SU-DHL-6 (cell line): Measurements from ENCODE around the gene POLE.

Source experiments
- H2AFZ ChIP-seq: fragments of 200-600 bp; sonication (generic); 2 replicates; pipeline ENCODE4 v1.6.1; 2014; ENCODE audit warnings: low read depth, mild to moderate bottlenecking, moderate library complexity, mixed read lengths, antibody characterized with exemption, low read length; ENCODE audit not compliant: severe bottlenecking
- H3F3A ChIP-seq: fragments of 200-600 bp; shearing (Covaris generic); 2 replicates; pipeline ENCODE4 v1.6.0; 2016; ENCODE audit warnings: antibody characterized with exemption, mild to moderate bottlenecking; ENCODE audit not compliant: insufficient read depth
- H3K27ac ChIP-seq: fragments of 200-600 bp; sonication (generic); 2 replicates; pipeline ENCODE4 v1.5.1; 2016; ENCODE audit warnings: low read depth, mild to moderate bottlenecking, low read length, moderate library complexity, mixed read lengths
- H3K27me3 ChIP-seq: fragments of 200-600 bp; sonication (generic), shearing (Covaris generic); 2 replicates; pipeline ENCODE4 v1.6.0; 2014; ENCODE audit warnings: mild to moderate bottlenecking, low read length
- H3K36me3 ChIP-seq: fragments of 200-600 bp; sonication (generic); 2 replicates; pipeline ENCODE4 v1.6.1; 2014; ENCODE audit warnings: mild to moderate bottlenecking, low read length, mixed read lengths
- H3K4me2 ChIP-seq: fragments of 300-600, 200-600 bp; shearing (Covaris generic), sonication (generic); 2 replicates; pipeline ENCODE4 v1.6.0; 2014; ENCODE audit warnings: low read length, low read depth, mild to moderate bottlenecking; ENCODE audit not compliant: poor library complexity, severe bottlenecking
- H3K4me3 ChIP-seq: fragments of 200-600 bp; sonication (generic); 2 replicates; pipeline ENCODE4 v1.5.1; 2014; ENCODE audit warnings: antibody characterized with exemption, low read length, mild to moderate bottlenecking, mixed read lengths; ENCODE audit not compliant: insufficient read depth, poor library complexity, severe bottlenecking
- H3K79me2 ChIP-seq: fragments of 200-600 bp; sonication (generic); 2 replicates; pipeline ENCODE4 v1.6.1; 2014; ENCODE audit warnings: mild to moderate bottlenecking, low read length, moderate library complexity; ENCODE audit not compliant: insufficient read depth
- H3K9ac ChIP-seq: fragments of 200-600 bp; sonication (generic); 2 replicates; pipeline ENCODE4 v1.7.0; 2014; ENCODE audit warnings: mild to moderate bottlenecking, low read length
- H3K9me2 ChIP-seq: fragments of 200-600 bp; sonication (generic); replicated peaks from 2 replicates; pipeline ENCODE4 v1.6.1; 2014; ENCODE audit warnings: low read length; ENCODE audit not compliant: insufficient read depth
- H3K9me3 ChIP-seq: fragments of 200-600 bp; sonication (generic); 2 replicates; pipeline ENCODE4 v1.6.1; 2014; ENCODE audit warnings: low read length, mixed read lengths; ENCODE audit not compliant: insufficient read depth
- H4K20me1 ChIP-seq: fragments of 200-600 bp; sonication (generic); 2 replicates; pipeline ENCODE4 v1.6.1; 2014; ENCODE audit warnings: low read depth, mild to moderate bottlenecking, antibody characterized with exemption, low read length, moderate library complexity, mixed read lengths
- EZH2phosphoT487 ChIP-seq: fragments of 200-600 bp; sonication (generic), shearing (Covaris generic); conservative IDR thresholded peaks from 2 replicates; pipeline ENCODE4 v1.6.1; 2018; ENCODE audit warnings: mild to moderate bottlenecking, antibody characterized with exemption, low read length, moderate library complexity, mixed read lengths
- TF ChIP-seq, protein P1 (sequence below): fragments of 200-600 bp; sonication (generic); IDR thresholded peaks from one replicate; pipeline ENCODE4 v1.5.1; 2017; ENCODE audit warnings: antibody characterized with exemption, mild to moderate bottlenecking, low read length, moderate library complexity; ENCODE audit not compliant: insufficient read depth, poor library complexity, severe bottlenecking

POLE gene

DNA sequence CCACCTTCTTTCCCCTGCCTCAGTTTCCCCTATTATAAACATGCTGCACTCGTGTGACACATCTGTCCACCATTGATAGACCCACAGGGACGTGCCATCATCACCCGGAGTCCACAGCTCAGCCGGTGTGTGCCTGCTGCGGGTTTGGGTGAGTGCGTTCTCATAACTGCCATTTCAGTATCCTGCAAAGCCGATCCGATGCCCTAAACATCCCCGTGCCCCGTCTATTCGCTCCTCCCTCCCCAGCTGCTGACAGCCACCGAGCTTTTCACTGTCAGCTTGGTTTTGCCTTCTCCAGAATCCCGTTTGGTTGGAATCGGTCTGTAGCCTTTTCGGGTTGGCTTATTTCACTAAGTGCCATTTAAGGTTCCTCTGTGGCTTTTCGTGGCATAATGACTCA, 80.7 kb downstream of the POLE start:
- Histone ChIP-seq H3K4me2 (no peak overlapping the region), H3K27me3 (no peaks in the 10 kb centered on the region), H3K79me2 (no peaks in the 10 kb centered on the region), H3K27ac (no peak overlapping the region), H3K9me3 (no peaks in the 10 kb centered on the region; the same call in 1 of the 2 replicates), H3K9me2 (no peaks in the 10 kb centered on the region), H3K4me3 (no peak overlapping the region), H3F3A (no peaks in the 10 kb centered on the region), H3K36me3 (no peaks in the 10 kb centered on the region), H2AFZ (no peak overlapping the region), H4K20me1 (no peaks in the 10 kb centered on the region; the same call in 1 of the 2 replicates), H3K9ac (no peak overlapping the region)
- no peak for TF ChIP-seq EZH2phosphoT487
- TF ChIP-seq, protein P1, sequence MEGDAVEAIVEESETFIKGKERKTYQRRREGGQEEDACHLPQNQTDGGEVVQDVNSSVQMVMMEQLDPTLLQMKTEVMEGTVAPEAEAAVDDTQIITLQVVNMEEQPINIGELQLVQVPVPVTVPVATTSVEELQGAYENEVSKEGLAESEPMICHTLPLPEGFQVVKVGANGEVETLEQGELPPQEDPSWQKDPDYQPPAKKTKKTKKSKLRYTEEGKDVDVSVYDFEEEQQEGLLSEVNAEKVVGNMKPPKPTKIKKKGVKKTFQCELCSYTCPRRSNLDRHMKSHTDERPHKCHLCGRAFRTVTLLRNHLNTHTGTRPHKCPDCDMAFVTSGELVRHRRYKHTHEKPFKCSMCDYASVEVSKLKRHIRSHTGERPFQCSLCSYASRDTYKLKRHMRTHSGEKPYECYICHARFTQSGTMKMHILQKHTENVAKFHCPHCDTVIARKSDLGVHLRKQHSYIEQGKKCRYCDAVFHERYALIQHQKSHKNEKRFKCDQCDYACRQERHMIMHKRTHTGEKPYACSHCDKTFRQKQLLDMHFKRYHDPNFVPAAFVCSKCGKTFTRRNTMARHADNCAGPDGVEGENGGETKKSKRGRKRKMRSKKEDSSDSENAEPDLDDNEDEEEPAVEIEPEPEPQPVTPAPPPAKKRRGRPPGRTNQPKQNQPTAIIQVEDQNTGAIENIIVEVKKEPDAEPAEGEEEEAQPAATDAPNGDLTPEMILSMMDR, result no peak

DNA sequence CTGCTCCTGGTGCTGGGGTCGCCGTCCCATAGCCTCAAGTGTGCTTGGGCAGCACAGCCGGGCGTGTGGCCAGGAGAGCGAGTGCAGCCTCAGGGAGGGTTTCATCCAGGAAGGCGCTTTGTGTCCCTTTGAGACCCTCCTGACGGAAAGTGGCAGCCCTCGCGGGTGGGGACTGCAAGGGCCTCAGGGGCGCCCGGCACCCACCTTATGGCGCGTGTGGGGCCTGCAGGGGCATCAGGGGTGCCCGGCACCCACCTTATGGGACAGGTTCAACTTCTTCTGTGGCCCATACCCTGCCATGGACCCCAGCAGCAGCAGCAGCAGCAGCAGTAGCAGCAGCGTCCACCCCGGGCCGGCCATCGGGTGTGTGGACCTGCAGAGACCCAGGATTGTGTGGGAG, 81.2 kb downstream of the POLE start:
- Histone ChIP-seq H3K36me3 (no peaks in the 10 kb centered on the region), H3K27me3 (no peaks in the 10 kb centered on the region), H3K4me2 (no peak overlapping the region), H3K9me2 (no peaks in the 10 kb centered on the region), H3F3A (no peaks in the 10 kb centered on the region), H3K4me3 (no peak overlapping the region), H3K27ac (no peak overlapping the region), H4K20me1 (no peaks in the 10 kb centered on the region; the same call in 1 of the 2 replicates), H3K9ac (no peak overlapping the region), H3K9me3 (no peaks in the 10 kb centered on the region), H3K79me2 (no peaks in the 10 kb centered on the region), H2AFZ (no peak overlapping the region)
- TF ChIP-seq, protein P1, result no peak
- no peak for TF ChIP-seq EZH2phosphoT487

DNA sequence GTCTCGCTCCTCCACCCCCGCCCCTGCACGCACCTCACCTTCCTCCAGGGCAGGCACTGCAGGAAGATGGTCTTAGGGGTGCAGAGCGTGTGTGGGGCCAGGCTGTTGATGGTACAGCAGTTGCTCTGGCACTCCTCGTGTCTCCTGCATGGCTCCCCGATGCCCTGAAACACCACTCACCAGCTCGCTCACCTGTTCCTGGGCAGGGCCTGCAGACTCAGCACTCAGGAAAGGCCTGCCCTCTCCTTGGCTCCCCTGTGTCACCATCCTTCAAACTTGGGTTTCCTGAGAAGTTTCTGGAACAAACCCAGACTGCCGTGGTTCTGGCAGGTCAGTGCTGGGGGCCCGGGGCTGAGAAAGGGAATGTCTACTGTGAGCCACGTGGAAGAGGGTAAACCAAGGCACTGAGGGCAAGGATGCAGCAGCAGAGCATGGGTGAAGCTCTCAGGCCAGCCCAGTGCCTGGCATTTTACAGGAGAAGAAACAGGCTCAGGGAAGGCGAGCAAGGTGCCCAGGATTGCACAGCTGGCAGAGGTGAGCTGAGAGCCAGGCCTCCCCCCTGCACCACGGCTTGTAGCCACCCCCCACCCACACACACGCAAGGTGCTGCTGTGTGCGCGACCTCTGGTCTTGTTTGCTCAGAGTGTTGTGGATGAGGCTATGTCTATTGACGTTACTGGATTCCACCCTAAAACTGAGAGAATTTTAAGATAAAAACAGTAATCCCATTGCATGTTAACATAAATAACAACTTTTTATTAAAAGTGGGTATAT, 82.3 kb downstream of the POLE start:
- H3K36me3 ChIP-seq, result no peaks in the 10 kb centered on the region
- no peak overlapping the region for H3K9ac ChIP-seq
- no peaks in the 10 kb centered on the region; the same call in 1 of the 2 replicates for H4K20me1 ChIP-seq
- H3K9me3 ChIP-seq, result no peaks in the 10 kb centered on the region
- TF ChIP-seq EZH2phosphoT487, result no peak
- TF ChIP-seq, protein P1, result no peak
- no peaks in the 10 kb centered on the region for H3K79me2 ChIP-seq
- no peaks in the 10 kb centered on the region for H3K27me3 ChIP-seq
- H3K4me2 ChIP-seq, result no peak overlapping the region
- no peak overlapping the region for H2AFZ ChIP-seq
- H3K27ac ChIP-seq, result no peak overlapping the region
- H3K9me2 ChIP-seq, result no peaks in the 10 kb centered on the region
- H3F3A ChIP-seq, result no peaks in the 10 kb centered on the region
- no peak overlapping the region for H3K4me3 ChIP-seq
